Ishikawa (cell line): ENCODE data around the gene CD226.

Experiments used
- CREB1 ChIP-seq: IDR thresholded peaks from 2 replicates; pipeline ENCODE4 v1.6.1; 2012; ENCODE audit warnings: low read depth
- EP300 ChIP-seq: IDR thresholded peaks from 2 replicates; pipeline ENCODE4 v1.6.1; 2012; ENCODE audit warnings: borderline replicate concordance
- MAX ChIP-seq: IDR thresholded peaks from 2 replicates; pipeline ENCODE4 v1.6.1; 2012
- RAD21 ChIP-seq: IDR thresholded peaks from 2 replicates; pipeline ENCODE4 v1.6.1; 2012; ENCODE audit warnings: low read depth
- REST ChIP-seq: IDR thresholded peaks from 2 replicates; pipeline ENCODE4 v1.6.1; 2012; ENCODE audit warnings: low read depth, mild to moderate bottlenecking
- TAF1 ChIP-seq: IDR thresholded peaks from 2 replicates; pipeline ENCODE4 v1.6.1; 2012; ENCODE audit warnings: low read depth, mild to moderate bottlenecking
- TEAD4 ChIP-seq: IDR thresholded peaks from 2 replicates; pipeline ENCODE4 v1.6.1; 2012
- USF1 ChIP-seq: IDR thresholded peaks from 2 replicates; pipeline ENCODE4 v1.6.1; 2012
- YY1 ChIP-seq: IDR thresholded peaks from 2 replicates; pipeline ENCODE4 v1.6.1; 2012; ENCODE audit warnings: low read depth

- TF ChIP-seq USF1 (no peak), REST (no peak), RAD21 (no peak), CREB1 (no peak), YY1 (no peak), MAX (no peak), TEAD4 (no peak), TAF1 (no peak), EP300 (no peak)
Observed at GRCh38 chr18:69830189-69830588, 117.5 kb downstream of the CD226 start.
